HepG2 (cell line): ENCODE data around the gene PPP1R14D. TPM values are rescaled to one million over a fixed set of nuclear protein-coding genes. Genes with fewer than 3 reads are reported as not detected.
A peak's percentile ranks its signal among the peaks of the same experiment; 100 is the strongest.

Experiments used
- AGO1 ChIP-seq: fragments of 200-400 bp; formaldehyde crosslinking; IDR thresholded peaks from 2 replicates; pipeline ENCODE4 v1.6.1; 2017; ENCODE audit warnings: mild to moderate bottlenecking, low read depth, low read length, moderate library complexity; ENCODE audit not compliant: poor library complexity, severe bottlenecking
- BRD4 ChIP-seq: sonication (generic); formaldehyde crosslinking; IDR thresholded peaks from 2 replicates; pipeline ENCODE4 v1.4.0; 2020; ENCODE audit warnings: missing genetic modification reagents
- EED ChIP-seq: sonication (generic); formaldehyde crosslinking; IDR thresholded peaks from 2 replicates; pipeline ENCODE4 v1.5.0; 2020; ENCODE audit warnings: mild to moderate bottlenecking, missing genetic modification reagents
- HMGA1 ChIP-seq: sonication (generic); formaldehyde crosslinking; conservative IDR thresholded peaks from 2 replicates; pipeline ENCODE4 v1.4.0; 2020; ENCODE audit warnings: missing genetic modification reagents
- KDM2A ChIP-seq: sonication (generic); formaldehyde crosslinking; IDR thresholded peaks from 2 replicates; pipeline ENCODE4 v1.4.0; 2020; ENCODE audit warnings: low read depth, missing genetic modification reagents, borderline replicate concordance
- MAX ChIP-seq: IDR thresholded peaks from 2 replicates; pipeline ENCODE4 v1.6.1; 2012; ENCODE audit warnings: inconsistent platforms
- MXD4 ChIP-seq: IDR thresholded peaks from 2 replicates; pipeline ENCODE4 v1.6.1; 2016; ENCODE audit warnings: mild to moderate bottlenecking, missing biosample characterization, missing genetic modification reagents
- NFIC ChIP-seq: IDR thresholded peaks from 2 replicates; pipeline ENCODE4 v1.6.1; 2012; ENCODE audit warnings: mild to moderate bottlenecking, low read length, inconsistent platforms
- PHB2 ChIP-seq: fragments of 450-650 bp; IDR thresholded peaks from 2 replicates; pipeline ENCODE4 v1.6.1; 2018; ENCODE audit not compliant: partially characterized antibody
- POLR2G ChIP-seq: fragments of 200-400 bp; formaldehyde crosslinking; IDR thresholded peaks from 2 replicates; pipeline ENCODE4 v1.6.1; 2018; ENCODE audit warnings: mild to moderate bottlenecking, low read depth, low read length, moderate library complexity
- REPIN1 ChIP-seq: sonication (generic); formaldehyde crosslinking; IDR thresholded peaks from 2 replicates; pipeline ENCODE4 v1.8.0; 2022; ENCODE audit warnings: missing genetic modification reagents, low read depth, mild to moderate bottlenecking, borderline replicate concordance
- SCMH1 ChIP-seq: sonication (generic); formaldehyde crosslinking; IDR thresholded peaks from 2 replicates; pipeline ENCODE4 v1.9.0; 2021; ENCODE audit warnings: missing genetic modification reagents, mild to moderate bottlenecking, borderline replicate concordance
- USF2 ChIP-seq, 2 experiments: sonication (generic) in 1 of 2; formaldehyde crosslinking in 1 of 2; IDR thresholded peaks; 2 replicates each; pipeline versions ENCODE4 v1.5.1 to v1.6.1; 2011 to 2020; ENCODE audit warnings: borderline replicate concordance in 1 of 2, low read depth in 1 of 2, low read length in 1 of 2, mild to moderate bottlenecking in 1 of 2, missing genetic modification reagents in 1 of 2, moderate library complexity in 1 of 2
- ZBTB14 ChIP-seq: sonication (generic); formaldehyde crosslinking; IDR thresholded peaks from 2 replicates; pipeline ENCODE4 v1.4.0; 2020; ENCODE audit warnings: missing genetic modification reagents
- ZMYM4 ChIP-seq: sonication (generic); formaldehyde crosslinking; IDR thresholded peaks from 2 replicates; pipeline ENCODE4 v1.8.1; 2023; ENCODE audit warnings: mild to moderate bottlenecking, missing genetic modification reagents
- ZNF407 ChIP-seq: sonication (generic); formaldehyde crosslinking; IDR thresholded peaks from one replicate; pipeline ENCODE4 v1.5.1; 2020; ENCODE audit warnings: mild to moderate bottlenecking, missing genetic modification reagents; ENCODE audit errors: not compliant biosample characterization
- ZNF678 ChIP-seq: sonication (generic); formaldehyde crosslinking; IDR thresholded peaks from 2 replicates; pipeline ENCODE4 v1.4.0; 2020; ENCODE audit warnings: mild to moderate bottlenecking, missing genetic modification reagents
- polyA plus RNA-seq, 8 experiments: library from polyadenylated mRNA; depleted of rRNA in 3 of 8; stranded (reverse) in 7 of 8; unstranded in 1 of 8; fragments of >200 nt; fragmentation: Illumina TruSeq in 4 of 8; extraction: Trizol in 4 of 8; gene quantifications; 2 replicates each; pipeline versions ENCODE4 v1.2.1 to v1.2.3, GENCODE V29; 2011 to 2016; ENCODE audit warnings: low read depth in 4 of 8, missing spikeins in 1 of 8, mixed read lengths in 1 of 8; ENCODE audit not compliant: insufficient read depth in 1 of 8
- total RNA-seq, 5 experiments: library from RNA; depleted of rRNA; stranded (reverse); fragments of >200 nt; fragmentation: Illumina TruSeq; extraction: Trizol; gene quantifications; 2 replicates each; pipeline ENCODE4 v1.2.3, GENCODE V29; 2016; ENCODE audit warnings: low read depth in 1 of 5

PPP1R14D gene
- total and polyA plus RNA-seq, 2 of the 13 experiments (the other 11 are each of a cell fraction or from before 2014, with no cell fraction given), result 0.53 to 0.55 TPM

GRCh38 chr15:40807028-40807887 is 21.2 kb downstream of the PPP1R14D start, which contains the start of the genes DNAJC17 and ZFYVE19 (continued):
- TF ChIP-seq ZNF407 (CRISPR knock-in tag), result peak; percentile 61
- peak; percentile 85 for TF ChIP-seq POLR2G
- no peak for TF ChIP-seq ZBTB14
- TF ChIP-seq HMGA1 (CRISPR knock-in tag), result no peak
- no peak for TF ChIP-seq MXD4 (CRISPR knock-in tag)
- TF ChIP-seq EED (CRISPR knock-in tag), result no peak
- peak; percentile 47; the same call in 1 of the 2 replicates for TF ChIP-seq ZNF678 (CRISPR knock-in tag)
- TF ChIP-seq SCMH1, result no peak
- TF ChIP-seq MAX, result peak; percentile 68
- TF ChIP-seq ZMYM4 (CRISPR knock-in tag), result peak; percentile 62
- no peak for TF ChIP-seq NFIC
- peak; percentile 86 for TF ChIP-seq REPIN1 (CRISPR knock-in tag)
- peak; percentile 54 for TF ChIP-seq AGO1
- no peak for TF ChIP-seq PHB2
- peak; percentile 71 for TF ChIP-seq KDM2A
- no peak; the same call in 1 of the 2 replicates for TF ChIP-seq BRD4 (CRISPR knock-in tag)
- no peak for TF ChIP-seq USF2 (IDR thresholded peaks at IDR 0.05; ENCODE audit: low read depth, low read length)
- no peak; the same call in 1 of the 2 replicates for TF ChIP-seq USF2 (CRISPR knock-in tag; IDR thresholded peaks at IDR 0.05; ENCODE audit: borderline replicate concordance)
